ENCODE data around the gene GPC4.

GRCh38 chrX:133375615-133376340 lies 39.5 kb downstream of the GPC4 start:
- TF ChIP-seq CTCF (IDR thresholded peaks at IDR 0.05; ENCODE audit: insufficient read depth, low read length, poor library complexity, severe bottlenecking) (no peak), EZH2phosphoT487 (conservative IDR thresholded peaks at IDR 0.05; ENCODE audit: low read length) (no peak)

All from SU-DHL-6 (cell line).